H9 (cell line): ENCODE results near the gene SAXO1. TPM values are rescaled to one million over a fixed set of nuclear protein-coding genes. Genes with fewer than 3 reads are reported as not detected.

Source experiments
- DNase-seq: peaks from one replicate; pipeline ENCODE4 v3.0.0-alpha.2; 2017
- H2AFZ ChIP-seq: one replicate; pipeline ENCODE4 v1.6.1; 2013; ENCODE audit warnings: mild to moderate bottlenecking, low read length, control low read depth, moderate library complexity
- H2AK5ac ChIP-seq: 2 replicates; pipeline ENCODE4 v1.6.1; 2013; ENCODE audit warnings: low read length, control low read depth, mixed read lengths; ENCODE audit not compliant: insufficient read length
- H2BK120ac ChIP-seq: one replicate; pipeline ENCODE4 v1.6.1; 2013; ENCODE audit warnings: low read depth, mild to moderate bottlenecking, low read length, control low read depth, inconsistent platforms; ENCODE audit not compliant: poor library complexity, severe bottlenecking
- H2BK12ac ChIP-seq: 2 replicates; pipeline ENCODE4 v1.6.1; 2013; ENCODE audit warnings: low read length, control low read depth, mixed read lengths, low read depth; ENCODE audit not compliant: insufficient read length
- H2BK15ac ChIP-seq: 2 replicates; pipeline ENCODE4 v1.6.1; 2013; ENCODE audit warnings: low read depth, low read length, control low read depth
- H2BK20ac ChIP-seq: one replicate; pipeline ENCODE4 v1.6.1; 2013; ENCODE audit warnings: low read depth, mild to moderate bottlenecking, low read length, control low read depth, inconsistent platforms; ENCODE audit not compliant: poor library complexity, severe bottlenecking
- H2BK5ac ChIP-seq: 2 replicates; pipeline ENCODE4 v1.6.1; 2013; ENCODE audit warnings: low read length, control low read depth, mixed read lengths; ENCODE audit not compliant: insufficient read length
- H3K14ac ChIP-seq: 2 replicates; pipeline ENCODE4 v1.6.1; 2013; ENCODE audit warnings: low read length, control low read depth; ENCODE audit not compliant: insufficient read depth
- H3K18ac ChIP-seq: 2 replicates; pipeline ENCODE4 v1.6.1; 2013; ENCODE audit warnings: low read depth, mild to moderate bottlenecking, mixed read lengths, low read length, control low read depth; ENCODE audit not compliant: insufficient read length
- H3K23ac ChIP-seq: 2 replicates; pipeline ENCODE4 v1.6.1; 2013; ENCODE audit warnings: low read length, control low read depth, mixed read lengths, low read depth; ENCODE audit not compliant: insufficient read length
- H3K23me2 ChIP-seq: 2 replicates; pipeline ENCODE4 v1.6.1; 2013; ENCODE audit warnings: low read depth, mild to moderate bottlenecking, mixed read lengths, low read length, control low read depth; ENCODE audit not compliant: insufficient read length, poor library complexity, severe bottlenecking
- H3K27ac ChIP-seq: 2 replicates; pipeline ENCODE4 v1.5.1; 2013; ENCODE audit warnings: low read length, control low read depth, mixed read lengths, low read depth; ENCODE audit not compliant: insufficient read length
- H3K27me3 ChIP-seq: 2 replicates; pipeline ENCODE4 v1.6.1; 2013; ENCODE audit warnings: low read length, control low read depth, inconsistent platforms; ENCODE audit not compliant: insufficient read depth
- H3K4ac ChIP-seq: 2 replicates; pipeline ENCODE4 v1.6.1; 2013; ENCODE audit warnings: low read depth, mild to moderate bottlenecking, control low read depth, inconsistent platforms, low read length, moderate library complexity
- H3K4me1 ChIP-seq: 2 replicates; pipeline ENCODE4 v1.6.1; 2013; ENCODE audit warnings: low read length, control low read depth, inconsistent platforms; ENCODE audit not compliant: insufficient read depth
- H3K4me2 ChIP-seq: 2 replicates; pipeline ENCODE4 v1.6.1; 2013; ENCODE audit warnings: low read length, control low read depth, mixed read lengths; ENCODE audit not compliant: insufficient read length, insufficient read depth
- H3K56ac ChIP-seq: 2 replicates; pipeline ENCODE4 v1.6.1; 2013; ENCODE audit warnings: low read depth, mild to moderate bottlenecking, mixed read lengths, low read length, control low read depth; ENCODE audit not compliant: insufficient read length
- H3K79me1 ChIP-seq: 2 replicates; pipeline ENCODE4 v1.6.1; 2013; ENCODE audit warnings: low read depth, mild to moderate bottlenecking, moderate library complexity, low read length, control low read depth, inconsistent platforms; ENCODE audit not compliant: insufficient read depth, poor library complexity, severe bottlenecking
- H3K79me2 ChIP-seq: 2 replicates; pipeline ENCODE4 v1.6.1; 2013; ENCODE audit warnings: low read length, control low read depth, inconsistent platforms; ENCODE audit not compliant: insufficient read depth
- H3K9ac ChIP-seq: 2 replicates; pipeline ENCODE4 v1.6.1; 2013; ENCODE audit warnings: low read length, control low read depth, mixed read lengths; ENCODE audit not compliant: insufficient read length; ENCODE audit errors: extremely low read depth
- H3K9me3 ChIP-seq: one replicate; pipeline ENCODE4 v1.6.1; 2013; ENCODE audit warnings: low read depth, low read length, inconsistent platforms; ENCODE audit not compliant: control insufficient read depth
- H3T11ph ChIP-seq: one replicate; pipeline ENCODE4 v1.6.1; 2013; ENCODE audit warnings: mild to moderate bottlenecking, low read length, control low read depth, inconsistent platforms
- H4K20me1 ChIP-seq: one replicate; pipeline ENCODE4 v1.6.1; 2013; ENCODE audit not compliant: control insufficient read depth, insufficient read length, insufficient read depth
- H4K5ac ChIP-seq: 2 replicates; pipeline ENCODE4 v1.6.1; 2013; ENCODE audit warnings: low read depth, mild to moderate bottlenecking, mixed read lengths, low read length, control low read depth; ENCODE audit not compliant: insufficient read length
- H4K8ac ChIP-seq: replicated peaks from 2 replicates; pipeline ENCODE4 v1.6.1; 2013; ENCODE audit warnings: low read length, control low read depth, mixed read lengths, low read depth; ENCODE audit not compliant: insufficient read length
- H4K91ac ChIP-seq: 2 replicates; pipeline ENCODE4 v1.6.1; 2013; ENCODE audit warnings: low read depth, mild to moderate bottlenecking, moderate library complexity, mixed read lengths, low read length, control low read depth; ENCODE audit not compliant: insufficient read length
- H3K27ac Mint-ChIP-seq, 3 experiments: 2 replicates in 2 of 3; 3 replicates in 1 of 3; pipeline ENCODE4 v1.8.0; 2020 to 2021; ENCODE audit warnings: mixed read lengths in 3 of 3, mild to moderate bottlenecking in 1 of 3, moderate library complexity in 1 of 3
- H3K27me3 Mint-ChIP-seq: 2 replicates; pipeline ENCODE4 v1.8.0; 2021; ENCODE audit warnings: low read depth, mild to moderate bottlenecking, moderate library complexity, mixed read lengths
- H3K36me3 Mint-ChIP-seq, 3 experiments: 2 replicates in 2 of 3; 3 replicates in 1 of 3; pipeline ENCODE4 v1.8.0; 2020 to 2021; ENCODE audit warnings: low read depth in 3 of 3, mixed read lengths in 3 of 3; ENCODE audit not compliant: insufficient read depth in 1 of 3
- H3K4me1 Mint-ChIP-seq, 2 experiments: 2 replicates each; pipeline ENCODE4 v1.8.0; 2020; ENCODE audit warnings: mixed read lengths in 2 of 2
- H3K4me3 Mint-ChIP-seq, 2 experiments: 2 replicates in 1 of 2; 3 replicates in 1 of 2; pipeline ENCODE4 v1.8.0; 2020 to 2021; ENCODE audit warnings: mild to moderate bottlenecking in 2 of 2, mixed read lengths in 2 of 2, moderate library complexity in 1 of 2
- H3K9me3 Mint-ChIP-seq, 2 experiments: 2 replicates in 1 of 2; 3 replicates in 1 of 2; pipeline ENCODE4 v1.8.0; 2020; ENCODE audit warnings: mild to moderate bottlenecking in 2 of 2, mixed read lengths in 2 of 2, moderate library complexity in 1 of 2
- CTCF ChIP-seq: fragments of 200-600 bp; sonication (generic); conservative IDR thresholded peaks from 3 replicates; pipeline ENCODE4 v1.8.0; 2021; ENCODE audit warnings: antibody characterized with exemption, mild to moderate bottlenecking
- WGBS: extraction: QIAGEN DNeasy Blood & Tissue Kit; methylation state at CpG from one replicate; pipeline ENCODE4 v1.1.7; 2013; ENCODE audit warnings: missing lambda C conversion rate, low lambda C conversion rate, mixed read lengths; ENCODE audit not compliant: insufficient read length; ENCODE audit errors: extremely low coverage; 5-methylcytosine and 5-hydroxymethylcytosine counted together
- total RNA-seq: library from RNA; stranded (reverse); gene quantifications from 2 replicates; pipeline ENCODE4 v1.2.1, GENCODE V29; 2021

Gene SAXO1
- total RNA-seq, 1 experiment from 2014 or later: 0.09 TPM

GRCh38 chr9:18928711-18929110 lies 104.3 kb downstream of the SAXO1 start:
- no peak overlapping the region for H3T11ph ChIP-seq
- DNase-seq: no peak
- no peak overlapping the region for H3K9ac ChIP-seq
- no peak overlapping the region for H3K14ac ChIP-seq
- no peak overlapping the region for H2AK5ac ChIP-seq
- no peaks in the 10 kb centered on the region for H3K23me2 ChIP-seq
- H2BK12ac ChIP-seq: no peak overlapping the region
- no peak overlapping the region for H2BK5ac ChIP-seq
- no peaks in the 10 kb centered on the region for H3K36me3 Mint-ChIP-seq
- H3K4me3 Mint-ChIP-seq: no peak overlapping the region
- no peak overlapping the region for H4K5ac ChIP-seq
- H3K27me3 Mint-ChIP-seq: no peaks in the 10 kb centered on the region
- H4K8ac ChIP-seq: no peak overlapping the region
- H3K4me1 ChIP-seq: no peaks in the 10 kb centered on the region
- H3K9me3 Mint-ChIP-seq: 0 out of 5 replicates have a peak, but pooled peaks cover 0 to 2% of the 10 kb centered on the region in 2 experiments
- H3K27me3 ChIP-seq: no peaks in the 10 kb centered on the region
- no peak overlapping the region for H2BK20ac ChIP-seq
- H3K23ac ChIP-seq: no peak overlapping the region
- no peak overlapping the region for H2BK15ac ChIP-seq
- no peaks in the 10 kb centered on the region for H3K79me2 ChIP-seq
- H3K4ac ChIP-seq: no peak overlapping the region
- no peaks in the 10 kb centered on the region for H3K79me1 ChIP-seq
- H3K4me2 ChIP-seq: no peak overlapping the region
- no peak overlapping the region for H3K27ac ChIP-seq
- no peak overlapping the region for H3K56ac ChIP-seq
- no peak overlapping the region for H4K91ac ChIP-seq
- H3K4me1 Mint-ChIP-seq: no peaks in the 10 kb centered on the region
- no peaks in the 10 kb centered on the region for H3K9me3 ChIP-seq
- H3K27ac Mint-ChIP-seq: no peak overlapping the region
- no peak overlapping the region for H3K18ac ChIP-seq
- no peak overlapping the region for H2BK120ac ChIP-seq
- H4K20me1 ChIP-seq: no peaks in the 10 kb centered on the region
- no peak overlapping the region for H2AFZ ChIP-seq
- WGBS: no CpG with 5 or more reads among the region's 7 CpGs
- TF ChIP-seq CTCF: no peak
